Hepatocyte (in vitro differentiated cells): ENCODE data around the gene TRIP12.

Experiments
- CTCF ChIP-seq: fragments of 200-600 bp; sonication (generic); IDR thresholded peaks from 2 replicates; pipeline ENCODE4 v1.5.1; 2016; ENCODE audit warnings: antibody characterized with exemption, mild to moderate bottlenecking; ENCODE audit not compliant: poor library complexity
- EZH2phosphoT487 ChIP-seq: fragments of 200-600 bp; sonication (generic); IDR thresholded peaks from one replicate; pipeline ENCODE4 v1.6.1; 2018; ENCODE audit warnings: antibody characterized with exemption, mild to moderate bottlenecking, low read depth, moderate library complexity; ENCODE audit not compliant: unreplicated experiment, severe bottlenecking

DNA sequence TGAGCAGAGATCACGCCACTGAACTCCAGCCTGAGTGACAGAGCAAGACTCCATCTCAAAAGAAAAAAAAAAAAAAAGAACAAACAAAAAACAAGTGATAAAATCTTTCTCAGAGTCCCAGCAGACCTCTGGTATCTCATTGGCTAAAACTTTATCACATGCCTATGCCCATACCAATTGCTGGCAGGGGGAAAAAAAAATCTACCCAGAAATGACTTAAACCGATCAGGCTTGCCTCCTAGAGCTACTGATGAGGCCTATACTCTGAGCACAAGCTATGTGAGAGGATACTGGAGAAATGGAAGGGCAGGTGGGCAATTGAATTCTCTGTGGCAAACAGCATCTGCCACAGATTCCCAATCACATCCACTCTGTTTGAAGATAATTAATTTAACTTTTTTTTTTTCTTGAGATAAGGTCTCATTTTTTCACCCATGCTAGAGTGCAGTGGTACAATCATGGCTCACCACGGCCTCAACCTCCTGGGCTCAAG lies 49.5 kb upstream of the TRIP12 start:
- no peak for TF ChIP-seq CTCF
- TF ChIP-seq EZH2phosphoT487: no peak
